Measurements from ENCODE around the gene SYCP3.

Gene SYCP3

DNA sequence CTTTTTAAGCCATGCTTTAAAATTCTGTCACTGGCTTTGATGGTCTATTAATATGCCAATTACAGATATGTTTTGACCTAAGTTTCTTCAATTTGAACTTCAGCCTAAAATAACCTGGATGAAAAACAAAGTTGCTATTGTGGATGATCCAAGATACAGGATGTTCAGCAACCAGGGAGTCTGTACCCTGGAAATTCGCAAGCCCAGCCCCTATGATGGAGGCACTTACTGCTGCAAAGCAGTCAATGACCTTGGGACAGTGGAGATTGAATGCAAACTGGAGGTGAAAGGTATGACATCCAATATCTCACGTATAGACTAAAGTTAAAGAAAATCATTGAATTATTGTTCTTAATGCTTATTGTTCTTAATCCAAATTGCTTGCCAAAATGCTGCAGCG, 59.0 kb downstream of the SYCP3 start:
- no peak for DNase-seq (ENCODE audit: low read depth in 2 of 2)

Measured in activated CD8-positive, alpha-beta memory T cell treated with anti-CD3 and anti-CD28 coated beads for 4 hours (primary cell).